WTC11 (cell line): ENCODE results near the gene EEIG1.

ENCODE experiments used
- CTCF ChIP-seq: fragments of 200-600 bp; IDR thresholded peaks from 2 replicates; pipeline ENCODE4 v1.8.0; 2022; ENCODE audit warnings: antibody characterized with exemption
- FOXP1 ChIP-seq: sonication (generic); formaldehyde crosslinking; IDR thresholded peaks from 2 replicates; pipeline ENCODE4 v1.8.0; 2022; ENCODE audit warnings: missing genetic modification reagents, mild to moderate bottlenecking, moderate library complexity, borderline replicate concordance
- NFATC4 ChIP-seq: fragments of 250-450 bp; sonication (Bioruptor Pico); IDR thresholded peaks from 2 replicates; pipeline ENCODE4 v1.9.0; 2021; ENCODE audit warnings: mild to moderate bottlenecking
- ZNF263 ChIP-seq: sonication (generic); formaldehyde crosslinking; IDR thresholded peaks from 2 replicates; pipeline ENCODE4 v1.8.1; 2022; ENCODE audit warnings: low read depth, mild to moderate bottlenecking, moderate library complexity, missing genetic modification reagents
- TF ChIP-seq, protein P1 (sequence below): sonication (generic); formaldehyde crosslinking; IDR thresholded peaks from 2 replicates; pipeline ENCODE4 v1.8.0; 2022; ENCODE audit warnings: mild to moderate bottlenecking, missing genetic modification reagents
- TF ChIP-seq, protein P2 (sequence below): sonication (generic); formaldehyde crosslinking; IDR thresholded peaks from 2 replicates; pipeline ENCODE4 v1.8.1; 2023; ENCODE audit warnings: mild to moderate bottlenecking, moderate library complexity, missing genetic modification reagents

- TF ChIP-seq CTCF, result no peak
- TF ChIP-seq, protein P1, sequence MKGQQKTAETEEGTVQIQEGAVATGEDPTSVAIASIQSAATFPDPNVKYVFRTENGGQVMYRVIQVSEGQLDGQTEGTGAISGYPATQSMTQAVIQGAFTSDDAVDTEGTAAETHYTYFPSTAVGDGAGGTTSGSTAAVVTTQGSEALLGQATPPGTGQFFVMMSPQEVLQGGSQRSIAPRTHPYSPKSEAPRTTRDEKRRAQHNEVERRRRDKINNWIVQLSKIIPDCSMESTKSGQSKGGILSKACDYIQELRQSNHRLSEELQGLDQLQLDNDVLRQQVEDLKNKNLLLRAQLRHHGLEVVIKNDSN (CRISPR knock-in tag), result no peak
- no peak for TF ChIP-seq ZNF263
- TF ChIP-seq FOXP1 (CRISPR knock-in tag), result no peak
- no peak for TF ChIP-seq NFATC4
- TF ChIP-seq, protein P2, sequence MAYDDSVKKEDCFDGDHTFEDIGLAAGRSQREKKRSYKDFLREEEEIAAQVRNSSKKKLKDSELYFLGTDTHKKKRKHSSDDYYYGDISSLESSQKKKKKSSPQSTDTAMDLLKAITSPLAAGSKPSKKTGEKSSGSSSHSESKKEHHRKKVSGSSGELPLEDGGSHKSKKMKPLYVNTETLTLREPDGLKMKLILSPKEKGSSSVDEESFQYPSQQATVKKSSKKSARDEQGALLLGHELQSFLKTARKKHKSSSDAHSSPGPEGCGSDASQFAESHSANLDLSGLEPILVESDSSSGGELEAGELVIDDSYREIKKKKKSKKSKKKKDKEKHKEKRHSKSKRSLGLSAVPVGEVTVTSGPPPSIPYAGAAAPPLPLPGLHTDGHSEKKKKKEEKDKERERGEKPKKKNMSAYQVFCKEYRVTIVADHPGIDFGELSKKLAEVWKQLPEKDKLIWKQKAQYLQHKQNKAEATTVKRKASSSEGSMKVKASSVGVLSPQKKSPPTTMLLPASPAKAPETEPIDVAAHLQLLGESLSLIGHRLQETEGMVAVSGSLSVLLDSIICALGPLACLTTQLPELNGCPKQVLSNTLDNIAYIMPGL (CRISPR knock-in tag), result no peak
Measured at GRCh38 chr9:127961155-127961490, 19.7 kb downstream of the EEIG1 start.
